Measurements from ENCODE around the gene PLA2G2C.

The PLA2G2C gene

DNA sequence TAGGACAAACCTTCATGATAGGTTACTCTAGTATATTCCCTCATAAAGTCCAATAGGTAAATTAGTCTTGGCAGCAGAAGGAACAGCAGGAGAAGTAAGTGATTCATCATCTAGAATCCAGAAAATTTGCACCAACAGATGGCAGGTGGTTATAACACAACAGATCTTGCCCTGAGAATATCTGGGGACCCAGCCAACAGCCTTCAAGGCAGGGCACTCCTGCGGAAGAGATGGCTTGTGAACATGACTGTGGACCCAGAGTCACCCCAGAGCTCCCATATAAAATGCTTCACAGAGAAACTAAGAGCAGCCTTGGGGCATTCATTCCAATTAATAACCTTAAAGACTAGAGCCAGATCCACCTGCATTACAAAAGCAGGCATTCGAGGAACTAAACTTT is 7.9 kb upstream of the PLA2G2C start (continued):
- TF ChIP-seq TOX (CRISPR knock-in tag; IDR thresholded peaks at IDR 0.05; ENCODE audit: borderline replicate concordance) = no peak
- TF ChIP-seq PPARA (CRISPR knock-in tag; IDR thresholded peaks at IDR 0.05; ENCODE audit: borderline replicate concordance) = no peak
- TF ChIP-seq ZNF8 (CRISPR knock-in tag; IDR thresholded peaks at IDR 0.05) = no peak
- no peak for TF ChIP-seq TCF4 (CRISPR knock-in tag; IDR thresholded peaks at IDR 0.05; ENCODE audit: borderline replicate concordance)

DNA sequence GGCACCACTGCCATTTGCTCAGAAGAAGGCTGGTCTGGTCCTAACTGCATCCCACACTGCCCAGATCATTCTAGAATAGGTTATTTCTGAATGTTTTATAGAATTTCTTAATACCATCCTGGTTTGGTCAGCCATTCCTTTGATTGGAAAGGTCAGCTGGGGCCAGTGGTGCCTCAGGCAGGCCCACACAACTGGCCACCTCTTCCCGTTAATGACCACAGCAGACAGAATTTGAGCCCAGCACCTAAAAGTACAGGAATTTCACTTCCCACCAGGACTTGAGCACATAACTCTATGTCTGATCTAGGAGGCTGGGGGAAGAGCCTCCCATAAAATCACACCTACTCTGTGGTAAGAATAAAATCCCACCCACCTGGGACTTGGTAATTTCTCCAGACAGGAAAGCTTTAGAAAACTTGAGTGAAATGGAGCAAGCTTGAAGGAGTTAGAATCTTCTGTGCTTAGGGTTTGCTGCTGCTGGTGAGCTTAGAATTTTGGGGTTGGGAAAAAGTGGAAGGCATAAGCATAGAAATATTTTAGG is 6.6 kb upstream of the PLA2G2C start:
- no peak for TF ChIP-seq BACH2 (CRISPR knock-in tag; IDR thresholded peaks at IDR 0.05; ENCODE audit: borderline replicate concordance)
- TF ChIP-seq, protein P1, sequence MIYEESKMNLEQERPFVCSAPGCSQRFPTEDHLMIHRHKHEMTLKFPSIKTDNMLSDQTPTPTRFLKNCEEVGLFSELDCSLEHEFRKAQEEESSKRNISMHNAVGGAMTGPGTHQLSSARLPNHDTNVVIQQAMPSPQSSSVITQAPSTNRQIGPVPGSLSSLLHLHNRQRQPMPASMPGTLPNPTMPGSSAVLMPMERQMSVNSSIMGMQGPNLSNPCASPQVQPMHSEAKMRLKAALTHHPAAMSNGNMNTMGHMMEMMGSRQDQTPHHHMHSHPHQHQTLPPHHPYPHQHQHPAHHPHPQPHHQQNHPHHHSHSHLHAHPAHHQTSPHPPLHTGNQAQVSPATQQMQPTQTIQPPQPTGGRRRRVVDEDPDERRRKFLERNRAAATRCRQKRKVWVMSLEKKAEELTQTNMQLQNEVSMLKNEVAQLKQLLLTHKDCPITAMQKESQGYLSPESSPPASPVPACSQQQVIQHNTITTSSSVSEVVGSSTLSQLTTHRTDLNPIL (CRISPR knock-in tag; IDR thresholded peaks at IDR 0.05; ENCODE audit: low read depth) = no peak
- TF ChIP-seq, protein P2, sequence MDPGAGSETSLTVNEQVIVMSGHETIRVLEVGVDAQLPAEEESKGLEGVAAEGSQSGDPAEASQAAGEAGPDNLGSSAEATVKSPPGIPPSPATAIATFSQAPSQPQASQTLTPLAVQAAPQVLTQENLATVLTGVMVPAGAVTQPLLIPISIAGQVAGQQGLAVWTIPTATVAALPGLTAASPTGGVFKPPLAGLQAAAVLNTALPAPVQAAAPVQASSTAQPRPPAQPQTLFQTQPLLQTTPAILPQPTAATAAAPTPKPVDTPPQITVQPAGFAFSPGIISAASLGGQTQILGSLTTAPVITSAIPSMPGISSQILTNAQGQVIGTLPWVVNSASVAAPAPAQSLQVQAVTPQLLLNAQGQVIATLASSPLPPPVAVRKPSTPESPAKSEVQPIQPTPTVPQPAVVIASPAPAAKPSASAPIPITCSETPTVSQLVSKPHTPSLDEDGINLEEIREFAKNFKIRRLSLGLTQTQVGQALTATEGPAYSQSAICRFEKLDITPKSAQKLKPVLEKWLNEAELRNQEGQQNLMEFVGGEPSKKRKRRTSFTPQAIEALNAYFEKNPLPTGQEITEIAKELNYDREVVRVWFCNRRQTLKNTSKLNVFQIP (CRISPR knock-in tag; IDR thresholded peaks at IDR 0.05; ENCODE audit: borderline replicate concordance, low read depth) = no peak
- no peak for TF ChIP-seq ZFP30 (CRISPR knock-in tag; IDR thresholded peaks at IDR 0.05)
- TF ChIP-seq, protein P3, sequence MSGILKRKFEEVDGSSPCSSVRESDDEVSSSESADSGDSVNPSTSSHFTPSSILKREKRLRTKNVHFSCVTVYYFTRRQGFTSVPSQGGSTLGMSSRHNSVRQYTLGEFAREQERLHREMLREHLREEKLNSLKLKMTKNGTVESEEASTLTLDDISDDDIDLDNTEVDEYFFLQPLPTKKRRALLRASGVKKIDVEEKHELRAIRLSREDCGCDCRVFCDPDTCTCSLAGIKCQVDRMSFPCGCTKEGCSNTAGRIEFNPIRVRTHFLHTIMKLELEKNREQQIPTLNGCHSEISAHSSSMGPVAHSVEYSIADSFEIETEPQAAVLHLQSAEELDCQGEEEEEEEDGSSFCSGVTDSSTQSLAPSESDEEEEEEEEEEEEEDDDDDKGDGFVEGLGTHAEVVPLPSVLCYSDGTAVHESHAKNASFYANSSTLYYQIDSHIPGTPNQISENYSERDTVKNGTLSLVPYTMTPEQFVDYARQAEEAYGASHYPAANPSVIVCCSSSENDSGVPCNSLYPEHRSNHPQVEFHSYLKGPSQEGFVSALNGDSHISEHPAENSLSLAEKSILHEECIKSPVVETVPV (CRISPR knock-in tag; IDR thresholded peaks at IDR 0.05) = no peak
- ATAC-seq = no peak

DNA sequence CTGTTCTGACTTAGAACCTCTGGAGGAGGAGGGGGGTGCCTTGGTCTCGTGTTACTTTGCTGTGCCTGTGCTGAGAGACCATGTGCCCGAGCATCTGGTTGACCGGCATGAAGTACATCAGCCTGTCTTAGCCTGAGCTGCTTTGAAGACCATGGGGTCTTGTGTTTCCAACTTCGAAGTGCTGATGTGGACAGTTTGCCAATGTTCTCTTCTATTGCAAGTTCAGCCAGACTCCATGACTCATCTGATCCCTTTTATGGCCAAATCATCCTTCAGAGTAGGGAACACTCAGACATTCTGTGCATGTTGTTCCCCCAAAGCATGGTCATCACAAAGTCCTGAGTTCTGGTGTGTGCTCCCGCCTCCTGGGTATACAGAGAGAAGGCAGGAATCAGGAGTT is 6.0 kb upstream of the PLA2G2C start:
- TF ChIP-seq ESRRG (CRISPR knock-in tag; IDR thresholded peaks at IDR 0.05) = no peak
- TF ChIP-seq PPARA (CRISPR knock-in tag; IDR thresholded peaks at IDR 0.05; ENCODE audit: borderline replicate concordance) = no peak
- no peak for TF ChIP-seq SNAI2 (CRISPR knock-in tag; IDR thresholded peaks at IDR 0.05)
- TF ChIP-seq GLIS3 (CRISPR knock-in tag; IDR thresholded peaks at IDR 0.05) = no peak
- TF ChIP-seq, protein P2 (CRISPR knock-in tag; IDR thresholded peaks at IDR 0.05; ENCODE audit: borderline replicate concordance, low read depth) = no peak
- TF ChIP-seq RARB (CRISPR knock-in tag; IDR thresholded peaks at IDR 0.05) = no peak
- no peak for TF ChIP-seq ZFP3 (CRISPR knock-in tag; IDR thresholded peaks at IDR 0.05)
- TF ChIP-seq BACH2 (CRISPR knock-in tag; IDR thresholded peaks at IDR 0.05; ENCODE audit: borderline replicate concordance) = no peak
- TF ChIP-seq ZNF70 (CRISPR knock-in tag; IDR thresholded peaks at IDR 0.05) = no peak
- no peak for TF ChIP-seq TCF4 (CRISPR knock-in tag; IDR thresholded peaks at IDR 0.05; ENCODE audit: borderline replicate concordance)
- no peak for TF ChIP-seq CSDC2 (CRISPR knock-in tag; IDR thresholded peaks at IDR 0.05)
- TF ChIP-seq, protein P4, sequence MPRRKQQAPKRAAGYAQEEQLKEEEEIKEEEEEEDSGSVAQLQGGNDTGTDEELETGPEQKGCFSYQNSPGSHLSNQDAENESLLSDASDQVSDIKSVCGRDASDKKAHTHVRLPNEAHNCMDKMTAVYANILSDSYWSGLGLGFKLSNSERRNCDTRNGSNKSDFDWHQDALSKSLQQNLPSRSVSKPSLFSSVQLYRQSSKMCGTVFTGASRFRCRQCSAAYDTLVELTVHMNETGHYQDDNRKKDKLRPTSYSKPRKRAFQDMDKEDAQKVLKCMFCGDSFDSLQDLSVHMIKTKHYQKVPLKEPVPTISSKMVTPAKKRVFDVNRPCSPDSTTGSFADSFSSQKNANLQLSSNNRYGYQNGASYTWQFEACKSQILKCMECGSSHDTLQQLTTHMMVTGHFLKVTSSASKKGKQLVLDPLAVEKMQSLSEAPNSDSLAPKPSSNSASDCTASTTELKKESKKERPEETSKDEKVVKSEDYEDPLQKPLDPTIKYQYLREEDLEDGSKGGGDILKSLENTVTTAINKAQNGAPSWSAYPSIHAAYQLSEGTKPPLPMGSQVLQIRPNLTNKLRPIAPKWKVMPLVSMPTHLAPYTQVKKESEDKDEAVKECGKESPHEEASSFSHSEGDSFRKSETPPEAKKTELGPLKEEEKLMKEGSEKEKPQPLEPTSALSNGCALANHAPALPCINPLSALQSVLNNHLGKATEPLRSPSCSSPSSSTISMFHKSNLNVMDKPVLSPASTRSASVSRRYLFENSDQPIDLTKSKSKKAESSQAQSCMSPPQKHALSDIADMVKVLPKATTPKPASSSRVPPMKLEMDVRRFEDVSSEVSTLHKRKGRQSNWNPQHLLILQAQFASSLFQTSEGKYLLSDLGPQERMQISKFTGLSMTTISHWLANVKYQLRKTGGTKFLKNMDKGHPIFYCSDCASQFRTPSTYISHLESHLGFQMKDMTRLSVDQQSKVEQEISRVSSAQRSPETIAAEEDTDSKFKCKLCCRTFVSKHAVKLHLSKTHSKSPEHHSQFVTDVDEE (CRISPR knock-in tag; IDR thresholded peaks at IDR 0.05) = no peak
- no peak for TF ChIP-seq OSR1 (CRISPR knock-in tag; IDR thresholded peaks at IDR 0.05)
- no peak for TF ChIP-seq ZNF8 (CRISPR knock-in tag; IDR thresholded peaks at IDR 0.05)
- TF ChIP-seq, protein P3 (CRISPR knock-in tag; IDR thresholded peaks at IDR 0.05) = no peak
- TF ChIP-seq, protein P1 (CRISPR knock-in tag; IDR thresholded peaks at IDR 0.05; ENCODE audit: low read depth) = no peak
- no peak for TF ChIP-seq ZFP30 (CRISPR knock-in tag; IDR thresholded peaks at IDR 0.05)
- no peak for ATAC-seq
